ENCODE data around the gene KCNQ2. TPM values are rescaled to one million over a fixed set of nuclear protein-coding genes. Genes with fewer than 3 reads are reported as not detected.

Gene KCNQ2
- total RNA-seq, 4 donors from 2014 or later: not detected

- no peak for DNase-seq (ENCODE audit: low spot score in 2 of 2)
- Histone ChIP-seq H3K9me3 (peaks cover 0 to 13% (median 0%) of the 10 kb centered on the region in 4 donors), H3K27me3 (peaks cover 0 to 36% of the 10 kb centered on the region in 2 donors), H3K4me3 (no peak overlapping the region), H3K4me1 (no peaks in the 10 kb centered on the region), H3K36me3 (no peaks in the 10 kb centered on the region), H3K27ac (no peak overlapping the region)
- TF ChIP-seq EP300 (IDR thresholded peaks at IDR 0.05) (no peak), CTCF (IDR thresholded peaks at IDR 0.05) (no peak)
- 88 to 92% methylated on average over 22 to 26 of the region's 27 CpGs for WGBS, 2 donors
Measured at GRCh38 chr20:63407928-63408683, 64.3 kb downstream of the KCNQ2 start.

- no peaks in the 10 kb centered on the region for H3K4me1 ChIP-seq
- H3K9me3 ChIP-seq: peaks cover 0 to 13% (median 0%) of the 10 kb centered on the region in 4 donors
- H3K27me3 ChIP-seq: peaks cover 0 to 24% of the 10 kb centered on the region in 2 donors
- no peak for TF ChIP-seq POLR2A (IDR thresholded peaks at IDR 0.05)
- TF ChIP-seq CTCF (IDR thresholded peaks at IDR 0.05): no peak
- no peak for TF ChIP-seq EP300 (IDR thresholded peaks at IDR 0.05)
- no peak overlapping the region for H3K27ac ChIP-seq
- WGBS, 2 donors: 92 to 95% methylated on average over 51 to 52 of the region's 60 CpGs
- DNase-seq (ENCODE audit: low spot score in 2 of 2): no peak
- H3K36me3 ChIP-seq: no peaks in the 10 kb centered on the region
- H3K4me3 ChIP-seq: no peak overlapping the region
Measured at GRCh38 chr20:63406617-63407245, 65.7 kb downstream of the KCNQ2 start.

- no peak for TF ChIP-seq EP300 (IDR thresholded peaks at IDR 0.05)
- no peak for TF ChIP-seq CTCF (IDR thresholded peaks at IDR 0.05)
- no peak for TF ChIP-seq POLR2A (IDR thresholded peaks at IDR 0.05)
- 75 to 83% methylated on average over 18 to 21 of the region's 23 CpGs for WGBS, 2 donors
- H3K27ac ChIP-seq: no peak overlapping the region
- peaks cover 0 to 13% (median 0%) of the 10 kb centered on the region in 4 donors for H3K9me3 ChIP-seq
- no peak overlapping the region for H3K4me3 ChIP-seq
- no peaks in the 10 kb centered on the region for H3K4me1 ChIP-seq
- no peak for DNase-seq (ENCODE audit: low spot score in 2 of 2)
- H3K27me3 ChIP-seq: peaks cover 0 to 22% of the 10 kb centered on the region in 2 donors
- H3K36me3 ChIP-seq: no peaks in the 10 kb centered on the region
Measured at GRCh38 chr20:63406011-63406410, 66.4 kb downstream of the KCNQ2 start.

GRCh38 chr20:63405102-63405730 lies 67.2 kb downstream of the KCNQ2 start:
- H3K4me1 ChIP-seq: no peaks in the 10 kb centered on the region
- H3K9me3 ChIP-seq: peaks cover 0 to 13% (median 0%) of the 10 kb centered on the region in 4 donors
- H3K4me3 ChIP-seq: no peak overlapping the region
- TF ChIP-seq CTCF (IDR thresholded peaks at IDR 0.05) (no peak), EP300 (IDR thresholded peaks at IDR 0.05) (no peak), POLR2A (IDR thresholded peaks at IDR 0.05) (no peak)
- DNase-seq (ENCODE audit: low spot score in 2 of 2): no peak
- 62 to 76% methylated on average over 10 to 30 of the region's 31 CpGs for WGBS, 2 donors
- H3K36me3 ChIP-seq: no peaks in the 10 kb centered on the region
- no peak overlapping the region for H3K27ac ChIP-seq
- H3K27me3 ChIP-seq: peaks cover 0 to 14% of the 10 kb centered on the region in 2 donors
